Measurements from ENCODE around the gene NTRK3.

NTRK3 gene

GRCh38 chr15:88066636-88067330, 189.8 kb downstream of the NTRK3 start:
- TF ChIP-seq GATA3 (IDR thresholded peaks at IDR 0.05; ENCODE audit: low read depth, low read length) (no peak), GATA2 (IDR thresholded peaks at IDR 0.05; ENCODE audit: low read depth, low read length) (no peak)

- TF ChIP-seq GATA3 (IDR thresholded peaks at IDR 0.05; ENCODE audit: low read depth, low read length) = no peak
- no peak for TF ChIP-seq GATA2 (IDR thresholded peaks at IDR 0.05; ENCODE audit: low read depth, low read length)
Measured at GRCh38 chr15:88061452-88061851, 195.1 kb downstream of the NTRK3 start.

GRCh38 chr15:88060383-88060782, 196.2 kb downstream of the NTRK3 start:
- no peak for TF ChIP-seq GATA2 (IDR thresholded peaks at IDR 0.05; ENCODE audit: low read depth, low read length)

GRCh38 chr15:88057836-88058235, 198.7 kb downstream of the NTRK3 start:
- TF ChIP-seq GATA3 (IDR thresholded peaks at IDR 0.05; ENCODE audit: low read depth, low read length) (no peak), GATA2 (IDR thresholded peaks at IDR 0.05; ENCODE audit: low read depth, low read length) (no peak)

- TF ChIP-seq GATA3 (IDR thresholded peaks at IDR 0.05; ENCODE audit: low read depth, low read length) = no peak
- no peak for TF ChIP-seq GATA2 (IDR thresholded peaks at IDR 0.05; ENCODE audit: low read depth, low read length)
Measured at GRCh38 chr15:88049506-88049905, 207.0 kb downstream of the NTRK3 start.

GRCh38 chr15:88048755-88049154, 207.8 kb downstream of the NTRK3 start:
- TF ChIP-seq GATA2 (IDR thresholded peaks at IDR 0.05; ENCODE audit: low read depth, low read length) (no peak), GATA3 (IDR thresholded peaks at IDR 0.05; ENCODE audit: low read depth, low read length) (no peak)

GRCh38 chr15:88048237-88048636, 208.3 kb downstream of the NTRK3 start:
- TF ChIP-seq GATA2 (IDR thresholded peaks at IDR 0.05; ENCODE audit: low read depth, low read length) = no peak

GRCh38 chr15:88046576-88047129, 209.9 kb downstream of the NTRK3 start:
- TF ChIP-seq GATA2 (IDR thresholded peaks at IDR 0.05; ENCODE audit: low read depth, low read length) (no peak), GATA3 (IDR thresholded peaks at IDR 0.05; ENCODE audit: low read depth, low read length) (no peak)

- TF ChIP-seq GATA3 (IDR thresholded peaks at IDR 0.05; ENCODE audit: low read depth, low read length) = no peak
- no peak for TF ChIP-seq GATA2 (IDR thresholded peaks at IDR 0.05; ENCODE audit: low read depth, low read length)
Measured at GRCh38 chr15:88043396-88043795, 213.1 kb downstream of the NTRK3 start.

- TF ChIP-seq GATA2 (IDR thresholded peaks at IDR 0.05; ENCODE audit: low read depth, low read length) (no peak), GATA3 (IDR thresholded peaks at IDR 0.05; ENCODE audit: low read depth, low read length) (no peak)
Measured at GRCh38 chr15:88042047-88042446, 214.5 kb downstream of the NTRK3 start.

- TF ChIP-seq GATA3 (IDR thresholded peaks at IDR 0.05; ENCODE audit: low read depth, low read length) (no peak), GATA2 (IDR thresholded peaks at IDR 0.05; ENCODE audit: low read depth, low read length) (no peak)
Measured at GRCh38 chr15:88040516-88040915, 216.0 kb downstream of the NTRK3 start.

GRCh38 chr15:88038261-88038660, 218.3 kb downstream of the NTRK3 start:
- TF ChIP-seq GATA2 (IDR thresholded peaks at IDR 0.05; ENCODE audit: low read depth, low read length) = no peak
- no peak for TF ChIP-seq GATA3 (IDR thresholded peaks at IDR 0.05; ENCODE audit: low read depth, low read length)

GRCh38 chr15:88036154-88036839, 220.2 kb downstream of the NTRK3 start:
- TF ChIP-seq GATA2 (IDR thresholded peaks at IDR 0.05; ENCODE audit: low read depth, low read length) (no peak), GATA3 (IDR thresholded peaks at IDR 0.05; ENCODE audit: low read depth, low read length) (no peak)

- TF ChIP-seq GATA2 (IDR thresholded peaks at IDR 0.05; ENCODE audit: low read depth, low read length) = no peak
- no peak for TF ChIP-seq GATA3 (IDR thresholded peaks at IDR 0.05; ENCODE audit: low read depth, low read length)
Measured at GRCh38 chr15:88035381-88035780, 221.2 kb downstream of the NTRK3 start.

- no peak for TF ChIP-seq GATA3 (IDR thresholded peaks at IDR 0.05; ENCODE audit: low read depth, low read length)
- TF ChIP-seq GATA2 (IDR thresholded peaks at IDR 0.05; ENCODE audit: low read depth, low read length) = no peak
Measured at GRCh38 chr15:88032787-88033186, 223.8 kb downstream of the NTRK3 start.

All from SH-SY5Y (cell line).